Measurements from ENCODE around the gene AEBP1. TPM values are rescaled to one million over a fixed set of nuclear protein-coding genes. Genes with fewer than 3 reads are reported as not detected.

The AEBP1 gene
- total and polyA plus RNA-seq, 9 of the 15 experiments (the other 6 are each of a cell fraction or from before 2014, with no cell fraction given) = 0.03 to 0.78 (median 0.30) TPM; not detected in 2

DNA sequence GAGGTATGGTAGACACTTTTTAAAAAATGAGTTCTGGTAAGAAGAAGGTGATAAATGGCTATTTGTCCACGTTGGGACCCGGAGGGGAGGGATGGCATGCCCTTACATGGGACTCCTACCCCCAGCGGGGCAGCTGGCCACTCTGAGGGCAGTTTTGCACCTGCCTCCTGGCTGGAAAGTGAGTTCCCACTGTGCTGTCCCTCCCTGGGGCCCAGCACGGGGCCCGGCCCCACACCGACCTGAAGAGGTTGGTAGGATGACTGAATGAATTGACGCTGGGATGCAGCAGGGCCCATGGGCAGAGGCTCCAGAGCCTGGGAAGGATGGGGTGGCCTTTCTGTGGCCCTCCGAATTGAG, 601 bp upstream of the AEBP1 start:
- DNase-seq (ENCODE audit: extremely low read depth in 1 of 4, low spot score in 3 of 4) (no peak), FAIRE-seq (no peak), ATAC-seq (no peak)
- Histone ChIP-seq H3K9me3 (replicated peaks; ENCODE audit: control insufficient read depth, insufficient read depth, low read depth, low read length) (no peaks in the 10 kb centered on the region), H3K27ac (ENCODE audit: extremely low read depth, low read depth, low read length) (no peak overlapping the region), H3K9ac (ENCODE audit: insufficient read depth in 1 of 2, low read depth in 2 of 2, low read length in 2 of 2) (0 out of 4 replicates have a peak overlapping the region, but pooled peaks of 1 of the 2 experiments have one; percentile 31), H2AFZ (ENCODE audit: low read depth, low read length) (no peak overlapping the region), H3K36me3 (ENCODE audit: control insufficient read depth, insufficient read depth, low read length) (no peaks in the 10 kb centered on the region), H3K4me1 (replicated peaks in 1 of 2; ENCODE audit: control insufficient read depth in 2 of 2, insufficient read depth in 2 of 2, low read length in 2 of 2) (peaks cover 0 to 35% of the 10 kb centered on the region in 2 experiments; a peak in 4 of 5 replicates), H3K4me2 (ENCODE audit: insufficient read depth, low read length) (no peak overlapping the region), H4K20me1 (replicated peaks; ENCODE audit: control insufficient read depth, insufficient read depth, low read length) (0 out of 2 replicates have a peak, but pooled peaks cover 6% of the 10 kb centered on the region), H3K79me2 (ENCODE audit: control insufficient read depth, insufficient read depth, low read length) (no peaks in the 10 kb centered on the region), H3K9me1 (ENCODE audit: control insufficient read depth, insufficient read depth, low read length) (no peaks in the 10 kb centered on the region), H3K27me3 (ENCODE audit: control insufficient read depth in 2 of 2, insufficient read depth in 2 of 2, low read length in 2 of 2) (peaks cover 17 to 39% of the 10 kb centered on the region in 2 experiments; a peak in 4 of 5 replicates), H3K4me3 (no peak overlapping the region)
- CTCF ChIA-PET (ENCODE audit: low intra/inter-chr PET ratio) = no interaction called here
- 23% methylated on average over 7 of the region's 8 CpGs for WGBS (ENCODE audit: insufficient coverage, low coverage, missing lambda C conversion rate)
- BruUV-seq (replicated peaks) = no TSS peak
- TF ChIP-seq ZNF12 (CRISPR knock-in tag; IDR thresholded peaks at IDR 0.05) = no peak
- TF ChIP-seq CTBP1 (IDR thresholded peaks at IDR 0.05; ENCODE audit: borderline replicate concordance) = no peak
- no peak for TF ChIP-seq ZNF174 (CRISPR knock-in tag; IDR thresholded peaks at IDR 0.05)
- TF ChIP-seq ZBTB26 (CRISPR knock-in tag; IDR thresholded peaks at IDR 0.05) = no peak
- no peak for TF ChIP-seq ZNF165 (CRISPR knock-in tag; IDR thresholded peaks at IDR 0.05; ENCODE audit: borderline replicate concordance)
- no peak for TF ChIP-seq CCAR2 (IDR thresholded peaks at IDR 0.05; ENCODE audit: low read depth, low read length)
- TF ChIP-seq PHB (CRISPR knock-in tag; IDR thresholded peaks at IDR 0.05) = no peak
- no peak for TF ChIP-seq ZBTB7A (IDR thresholded peaks at IDR 0.05; ENCODE audit: borderline replicate concordance, control insufficient read depth, low read depth, low read length)
- no peak for TF ChIP-seq PRPF4 (IDR thresholded peaks at IDR 0.05; ENCODE audit: insufficient read depth, low read depth, low read length, poor library complexity, severe bottlenecking)
- no peak for TF ChIP-seq ETS2 (tag; IDR thresholded peaks at IDR 0.05; ENCODE audit: borderline replicate concordance, poor library complexity, severe bottlenecking)
- no peak for TF ChIP-seq HOXB6 (CRISPR knock-in tag; IDR thresholded peaks at IDR 0.05; ENCODE audit: borderline replicate concordance)
- no peak for TF ChIP-seq NR3C1 (CRISPR knock-in tag; IDR thresholded peaks at IDR 0.05)
- intact Hi-C loops (cut with micrococcal nuclease) = no loop called here
- POLR2A ChIA-PET = interaction anchor here (1.0 kb wide), 1 partner anchor 19 kb away, joined by 3 read pairs; no protein-coding TSS in a partner anchor
- in situ Hi-C loops (cut with MboI) = no loop called here
